HG03064 (cell line): ENCODE results near the gene NR5A1.

Experiments
- ATAC-seq: cut with Tn5 transposase; IDR thresholded peaks from one replicate; pipeline ENCODE4 v1.9.1; 2021; ENCODE audit warnings: low read depth; ENCODE audit not compliant: unreplicated experiment

NR5A1 gene

GRCh38 chr9:124514874-124515273 is 7.7 kb upstream of the NR5A1 start:
- ATAC-seq, result no peak

GRCh38 chr9:124514125-124514524 is 6.9 kb upstream of the NR5A1 start:
- no peak for ATAC-seq

DNA sequence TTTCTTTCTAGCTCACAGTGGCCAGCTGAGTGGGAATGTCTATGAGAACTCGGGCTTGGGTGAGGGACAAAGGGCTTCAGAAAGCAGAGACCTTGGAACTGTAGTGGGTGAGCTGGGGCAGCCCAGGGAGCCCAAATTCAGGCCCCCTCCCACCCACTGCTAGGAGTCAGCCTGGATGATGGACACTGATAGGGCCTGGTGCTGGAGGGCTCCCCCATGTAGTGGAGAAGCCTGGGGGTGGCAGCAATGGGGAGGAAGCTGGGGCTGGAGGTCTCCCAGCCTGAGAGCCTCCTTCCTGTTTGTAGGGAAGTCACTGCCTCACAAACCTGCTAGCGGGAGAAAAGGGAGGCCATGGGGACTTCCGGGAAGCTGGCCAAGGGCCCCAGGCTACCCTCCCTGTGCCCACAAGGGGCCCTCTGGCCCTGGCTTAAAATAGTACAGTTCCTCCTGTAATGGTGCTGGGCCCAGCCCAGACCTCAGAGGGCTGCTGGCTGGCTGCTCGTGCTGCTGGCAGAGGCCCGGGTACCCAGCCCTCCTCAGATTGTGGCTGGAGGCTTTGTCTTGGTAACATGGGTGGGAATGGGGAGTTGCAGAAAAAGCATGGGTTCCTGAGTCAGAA is 6.3 kb upstream of the NR5A1 start:
- ATAC-seq, result no peak

GRCh38 chr9:124512806-124513204 is 5.6 kb upstream of the NR5A1 start:
- no peak for ATAC-seq

GRCh38 chr9:124511891-124512805 is 4.9 kb upstream of the NR5A1 start:
- ATAC-seq, result no peak

DNA sequence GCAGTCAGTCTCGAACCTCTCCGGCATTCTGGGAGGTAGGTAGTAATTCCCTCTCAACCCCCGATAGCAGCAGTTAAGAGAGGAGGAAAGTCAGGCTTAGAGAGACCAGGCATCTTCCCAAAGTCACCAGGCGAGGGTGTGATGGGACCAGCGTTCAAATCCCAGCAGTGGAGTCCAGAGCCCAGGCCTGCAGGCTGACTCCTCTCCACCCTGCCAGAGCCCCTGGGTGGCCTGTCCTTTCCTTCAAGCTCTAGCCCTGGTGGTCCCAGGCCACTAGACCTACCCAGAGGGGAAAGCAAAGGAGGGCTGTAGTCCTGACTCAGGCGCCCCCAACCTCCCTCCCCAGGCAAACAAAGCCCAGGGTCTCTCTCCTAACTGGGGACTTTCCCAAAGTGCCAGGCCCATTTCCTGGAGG is 4.2 kb upstream of the NR5A1 start:
- ATAC-seq, result no peak

GRCh38 chr9:124510650-124511425 is 3.6 kb upstream of the NR5A1 start:
- ATAC-seq, result no peak

DNA sequence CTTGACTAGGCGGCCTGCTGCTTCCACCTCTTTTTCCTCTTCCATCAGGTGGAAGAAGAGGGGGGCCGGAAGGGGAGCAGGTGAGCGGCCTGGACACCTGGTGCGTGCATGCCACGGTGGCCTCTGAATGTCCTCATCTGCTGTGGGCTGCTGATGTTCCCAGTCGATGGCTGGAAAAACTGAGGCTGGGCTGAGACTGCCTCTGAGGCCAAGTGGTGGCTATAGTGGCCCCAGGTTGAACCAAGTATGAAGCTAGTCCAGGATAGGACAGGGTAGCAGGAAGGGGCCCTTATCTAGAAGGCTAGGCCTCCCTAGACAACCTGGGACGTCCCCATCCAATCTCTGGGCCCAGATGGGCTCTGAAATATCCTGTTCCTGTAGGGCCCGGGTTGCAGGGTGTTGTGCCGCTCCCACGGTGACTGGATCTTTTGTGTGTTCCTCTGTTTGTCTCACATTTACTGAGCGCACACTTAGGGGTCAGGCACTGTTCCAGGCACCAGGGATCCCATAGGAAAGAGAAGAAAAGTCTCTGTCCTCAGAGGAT is 753 bp upstream of the NR5A1 start:
- no peak for ATAC-seq

DNA sequence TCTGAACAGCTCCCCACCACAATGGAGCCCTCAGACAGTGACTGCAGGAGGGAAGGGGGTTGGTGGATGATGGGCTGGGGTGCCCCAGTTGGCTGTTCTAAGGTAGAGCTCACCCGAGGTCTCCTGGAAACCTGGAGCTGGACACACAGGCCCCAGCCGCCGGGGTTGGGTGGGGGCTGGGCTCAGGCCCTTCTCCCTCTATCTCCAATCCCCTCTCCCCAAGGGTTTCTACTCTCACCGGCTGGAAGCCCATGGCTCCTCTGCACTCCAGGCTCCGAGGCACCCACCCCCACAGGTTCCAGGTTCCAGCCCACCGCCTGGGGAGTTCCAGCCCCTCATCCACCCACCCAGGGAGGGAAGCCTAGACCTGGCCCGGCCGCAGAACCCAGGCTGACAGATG is 766 bp downstream of the NR5A1 start:
- ATAC-seq, result no peak

GRCh38 chr9:124505901-124506346 is 1.3 kb downstream of the NR5A1 start:
- ATAC-seq, result no peak

- ATAC-seq, result no peak
Observed at GRCh38 chr9:124505006-124505900, 1.9 kb downstream of the NR5A1 start.

- no peak for ATAC-seq
Observed at GRCh38 chr9:124504530-124505005, 2.6 kb downstream of the NR5A1 start.

DNA sequence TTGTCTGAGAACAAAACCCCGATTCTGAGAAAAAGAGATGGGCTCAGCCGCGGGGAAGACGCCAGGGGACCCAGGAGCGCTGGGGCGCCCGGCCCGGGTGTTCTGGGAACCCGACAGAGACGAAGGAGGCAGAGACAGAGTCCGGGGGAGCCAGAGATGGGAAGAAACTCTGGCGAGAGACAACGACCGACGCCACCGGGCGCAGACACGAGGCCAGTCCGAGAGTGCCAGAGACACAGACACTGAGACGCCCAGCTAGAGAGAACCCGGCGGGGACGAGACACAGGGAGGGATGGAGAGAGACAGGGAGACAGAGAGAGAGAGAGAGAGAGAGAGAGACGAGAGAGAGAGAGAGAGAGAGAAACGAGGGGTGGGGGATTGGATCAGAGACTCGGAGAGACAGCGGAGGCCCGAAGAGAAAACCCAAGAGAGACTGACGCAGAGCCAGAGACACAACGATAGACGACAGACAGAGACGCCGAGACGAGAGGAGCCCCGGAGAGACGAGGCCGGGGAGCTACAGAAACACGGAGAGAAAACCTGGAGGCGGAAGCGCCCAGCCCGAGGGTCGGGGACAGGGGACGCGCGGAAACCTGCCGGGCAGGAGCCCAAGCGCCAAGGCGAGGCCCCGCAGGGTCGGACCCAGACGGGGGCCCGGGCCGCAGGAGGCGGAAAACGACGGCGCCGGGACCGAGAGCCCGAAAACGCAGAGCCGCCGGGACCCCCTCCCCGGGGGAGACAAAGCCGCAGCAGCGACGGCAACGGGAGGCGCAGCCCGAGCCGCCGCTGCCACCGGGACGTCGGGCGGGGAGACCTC is 3.3 kb downstream of the NR5A1 start:
- ATAC-seq, result no peak

DNA sequence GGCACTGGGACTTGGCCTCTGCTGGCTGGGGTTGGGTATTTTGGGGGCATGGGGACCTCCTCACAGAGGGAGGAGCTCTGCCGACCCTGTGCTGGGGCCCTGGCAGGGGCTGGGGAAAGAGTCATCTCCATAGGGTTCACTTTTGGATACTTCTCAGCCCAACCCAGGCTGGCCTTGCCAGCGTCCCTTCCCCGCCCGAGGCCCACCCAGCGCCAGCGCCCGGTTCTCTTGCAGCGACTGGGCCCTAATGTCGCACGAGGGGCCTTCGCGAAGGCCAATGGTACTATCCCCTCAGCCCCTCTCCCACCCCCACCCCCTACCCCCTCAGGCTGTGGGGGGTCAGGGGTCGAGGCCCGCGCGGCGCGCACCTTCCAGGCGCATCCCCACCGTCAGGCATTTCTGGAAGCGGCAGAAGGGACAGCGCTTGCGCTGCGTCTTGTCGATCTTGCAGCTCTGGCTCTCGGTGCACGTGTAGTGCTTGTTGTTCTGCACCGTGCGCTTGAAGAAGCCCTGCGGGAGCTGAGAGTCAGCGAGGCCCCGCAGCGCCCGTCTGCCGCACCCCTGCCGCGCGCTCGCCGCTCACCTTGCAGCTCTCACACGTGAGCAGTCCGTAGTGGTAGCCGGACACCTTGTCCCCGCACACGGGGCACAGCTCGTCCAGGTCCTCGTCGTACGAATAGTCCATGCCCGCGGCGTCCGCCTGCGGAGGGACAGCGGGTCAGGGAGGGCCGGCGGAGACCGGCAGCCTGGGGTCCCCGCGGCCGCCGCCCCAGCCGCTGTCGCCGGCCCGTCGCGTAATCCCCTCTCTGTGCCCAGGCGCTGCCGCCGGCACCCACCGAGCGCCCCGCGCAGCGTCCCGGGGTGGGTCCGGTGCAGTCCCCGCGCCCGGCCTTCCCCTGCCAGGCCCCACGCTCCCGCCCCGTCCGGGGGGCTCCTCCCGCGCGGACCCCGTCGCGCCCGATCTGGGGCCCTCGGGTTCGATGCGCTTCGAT is 4.2 kb downstream of the NR5A1 start:
- ATAC-seq, result no peak

GRCh38 chr9:124501771-124502320 is 5.4 kb downstream of the NR5A1 start:
- ATAC-seq, result no peak

- ATAC-seq, result no peak
Observed at GRCh38 chr9:124500796-124501611, 6.2 kb downstream of the NR5A1 start.
